Measurements from ENCODE around the gene C16orf92. TPM values are rescaled to one million over a fixed set of nuclear protein-coding genes. Genes with fewer than 3 reads are reported as not detected.
"Not testable (repeated sequence)": the region's sequence is repeated elsewhere in the genome, so short reads cannot be mapped to it uniquely, and the experiment has no call there.

Gene C16orf92
- total RNA-seq, 1 donor from 2014 or later = not detected

GRCh38 chr16:30028438-30029076, 5.6 kb downstream of the C16orf92 start:
- Mint-ChIP-seq H3K9me3 (no peaks in the 10 kb centered on the region), H3K4me1 (ENCODE audit: low read depth) (peaks cover 7% of the 10 kb centered on the region), H3K27me3 (ENCODE audit: insufficient read depth) (peaks cover 39% of the 10 kb centered on the region), H3K36me3 (ENCODE audit: low read depth) (no peaks in the 10 kb centered on the region), H3K27ac (no peak overlapping the region), H3K4me3 (no peak overlapping the region)
- intact Hi-C loops (cut with micrococcal nuclease) = no loop called here
- DNase-seq (ENCODE audit: low spot score) = no peak

- H3K4me1 Mint-ChIP-seq (ENCODE audit: low read depth) = peaks cover 9% of the 10 kb centered on the region
- H3K36me3 Mint-ChIP-seq (ENCODE audit: low read depth) = no peaks in the 10 kb centered on the region
- H3K9me3 Mint-ChIP-seq = no peaks in the 10 kb centered on the region
- H3K27me3 Mint-ChIP-seq (ENCODE audit: insufficient read depth) = peaks cover 45% of the 10 kb centered on the region
- intact Hi-C loops (cut with micrococcal nuclease) = no loop called here
- no peak overlapping the region for H3K4me3 Mint-ChIP-seq
- peak overlapping the region; percentile 38 for H3K27ac Mint-ChIP-seq
- DNase-seq (ENCODE audit: low spot score) = no peak
These were observed 7.2 kb downstream of the C16orf92 start for GRCh38 chr16:30030011-30030685.

GRCh38 chr16:30030841-30031413, 7.9 kb downstream of the C16orf92 start, which contains the start of gene TLCD3B:
Gene TLCD3B, minus strand, starts transcription at chr16:30031271. Its CDS starts 744 bp downstream, at chr16:30030527.
- H3K36me3 Mint-ChIP-seq (ENCODE audit: low read depth) = no peaks in the 10 kb centered on the region
- H3K4me1 Mint-ChIP-seq (ENCODE audit: low read depth) = peaks cover 16% of the 10 kb centered on the region
- H3K9me3 Mint-ChIP-seq = no peaks in the 10 kb centered on the region
- H3K27me3 Mint-ChIP-seq (ENCODE audit: insufficient read depth) = peaks cover 50% of the 10 kb centered on the region
- intact Hi-C loops (cut with micrococcal nuclease) = no loop called here
- H3K27ac Mint-ChIP-seq = peak within 1 kb of the TSS; percentile 38
- H3K4me3 Mint-ChIP-seq = no peak within 1 kb of the TSS
- no peak for DNase-seq (ENCODE audit: low spot score)

- H3K4me3 Mint-ChIP-seq = no peak overlapping the region
- intact Hi-C loops (cut with micrococcal nuclease) = no loop called here
- no peak for DNase-seq (ENCODE audit: low spot score)
- H3K36me3 Mint-ChIP-seq (ENCODE audit: low read depth) = no peaks in the 10 kb centered on the region
- peaks cover 51% of the 10 kb centered on the region for H3K27me3 Mint-ChIP-seq (ENCODE audit: insufficient read depth)
- no peak overlapping the region for H3K27ac Mint-ChIP-seq
- peaks cover 16% of the 10 kb centered on the region for H3K4me1 Mint-ChIP-seq (ENCODE audit: low read depth)
- H3K9me3 Mint-ChIP-seq = no peaks in the 10 kb centered on the region
These were observed 8.5 kb downstream of the C16orf92 start for GRCh38 chr16:30031477-30031918.

- Mint-ChIP-seq H3K36me3 (ENCODE audit: low read depth) (no peaks in the 10 kb centered on the region), H3K4me3 (no peak overlapping the region), H3K27me3 (ENCODE audit: insufficient read depth) (peaks cover 48% of the 10 kb centered on the region), H3K9me3 (no peaks in the 10 kb centered on the region), H3K27ac (no peak overlapping the region), H3K4me1 (ENCODE audit: low read depth) (peaks cover 16% of the 10 kb centered on the region)
- intact Hi-C loops (cut with micrococcal nuclease) = loop anchor here (1.0 kb wide), 1 partner anchor 340 kb away; no protein-coding TSS in a partner anchor
- DNase-seq (ENCODE audit: low spot score) = peak; percentile 61
These were observed 9.3 kb downstream of the C16orf92 start for GRCh38 chr16:30032083-30032819.

GRCh38 chr16:30033270-30033669, 10.3 kb downstream of the C16orf92 start:
- Mint-ChIP-seq H3K9me3 (no peaks in the 10 kb centered on the region), H3K36me3 (ENCODE audit: low read depth) (no peaks in the 10 kb centered on the region), H3K27ac (no peak overlapping the region), H3K4me1 (ENCODE audit: low read depth) (peaks cover 16% of the 10 kb centered on the region), H3K27me3 (ENCODE audit: insufficient read depth) (peaks cover 41% of the 10 kb centered on the region), H3K4me3 (no peak overlapping the region)
- intact Hi-C loops (cut with micrococcal nuclease) = no loop called here
- no peak for DNase-seq (ENCODE audit: low spot score)

- H3K27ac Mint-ChIP-seq = no peak overlapping the region
- no peak overlapping the region for H3K4me3 Mint-ChIP-seq
- no peaks in the 10 kb centered on the region for H3K9me3 Mint-ChIP-seq
- intact Hi-C loops (cut with micrococcal nuclease) = no loop called here
- no peak for DNase-seq (ENCODE audit: low spot score)
- peaks cover 37% of the 10 kb centered on the region for H3K27me3 Mint-ChIP-seq (ENCODE audit: insufficient read depth)
- peaks cover 6% of the 10 kb centered on the region for H3K4me1 Mint-ChIP-seq (ENCODE audit: low read depth)
- peaks cover 2% of the 10 kb centered on the region for H3K36me3 Mint-ChIP-seq (ENCODE audit: low read depth)
These were observed 17.2 kb downstream of the C16orf92 start for GRCh38 chr16:30040221-30040620.

- peaks cover 33% of the 10 kb centered on the region for H3K27me3 Mint-ChIP-seq (ENCODE audit: insufficient read depth)
- H3K4me3 Mint-ChIP-seq; intact Hi-C loops (cut with micrococcal nuclease); H3K9me3 Mint-ChIP-seq; H3K27ac Mint-ChIP-seq; H3K36me3 Mint-ChIP-seq (ENCODE audit: low read depth); DNase-seq (ENCODE audit: low spot score); H3K4me1 Mint-ChIP-seq (ENCODE audit: low read depth): not testable (repeated sequence)
These were observed 17.7 kb downstream of the C16orf92 start for GRCh38 chr16:30040690-30041089.

GRCh38 chr16:30041841-30042240, 18.8 kb downstream of the C16orf92 start:
- Mint-ChIP-seq H3K4me3 (no peak overlapping the region), H3K27me3 (ENCODE audit: insufficient read depth) (peaks cover 29% of the 10 kb centered on the region), H3K36me3 (ENCODE audit: low read depth) (peaks cover 2% of the 10 kb centered on the region), H3K4me1 (ENCODE audit: low read depth) (no peaks in the 10 kb centered on the region), H3K9me3 (no peaks in the 10 kb centered on the region), H3K27ac (no peak overlapping the region)
- intact Hi-C loops (cut with micrococcal nuclease) = no loop called here
- no peak for DNase-seq (ENCODE audit: low spot score)

GRCh38 chr16:30046178-30046577, 23.2 kb downstream of the C16orf92 start:
- no peak for DNase-seq (ENCODE audit: low spot score)
- intact Hi-C loops (cut with micrococcal nuclease) = no loop called here
- Mint-ChIP-seq H3K4me1 (ENCODE audit: low read depth) (no peaks in the 10 kb centered on the region), H3K9me3 (no peaks in the 10 kb centered on the region), H3K27ac (no peak overlapping the region), H3K27me3 (ENCODE audit: insufficient read depth) (peaks cover 18% of the 10 kb centered on the region), H3K36me3 (ENCODE audit: low read depth) (no peaks in the 10 kb centered on the region), H3K4me3 (no peak overlapping the region)

GRCh38 chr16:30046588-30046987, 23.6 kb downstream of the C16orf92 start:
- no peak for DNase-seq (ENCODE audit: low spot score)
- H3K27ac Mint-ChIP-seq = no peak overlapping the region
- H3K36me3 Mint-ChIP-seq (ENCODE audit: low read depth) = no peaks in the 10 kb centered on the region
- H3K4me1 Mint-ChIP-seq (ENCODE audit: low read depth) = peaks cover 3% of the 10 kb centered on the region
- peaks cover 18% of the 10 kb centered on the region for H3K27me3 Mint-ChIP-seq (ENCODE audit: insufficient read depth)
- intact Hi-C loops (cut with micrococcal nuclease) = no loop called here
- no peak overlapping the region for H3K4me3 Mint-ChIP-seq
- H3K9me3 Mint-ChIP-seq = no peaks in the 10 kb centered on the region

- H3K9me3 Mint-ChIP-seq = no peaks in the 10 kb centered on the region
- H3K27me3 Mint-ChIP-seq (ENCODE audit: insufficient read depth) = peaks cover 3% of the 10 kb centered on the region
- no peak for DNase-seq (ENCODE audit: low spot score)
- intact Hi-C loops (cut with micrococcal nuclease) = no loop called here
- peaks cover 22% of the 10 kb centered on the region for H3K4me1 Mint-ChIP-seq (ENCODE audit: low read depth)
- H3K4me3 Mint-ChIP-seq = no peak overlapping the region
- H3K27ac Mint-ChIP-seq = no peak overlapping the region
- H3K36me3 Mint-ChIP-seq (ENCODE audit: low read depth) = no peaks in the 10 kb centered on the region
These were observed 26.9 kb downstream of the C16orf92 start for GRCh38 chr16:30049871-30050270.

- H3K36me3 Mint-ChIP-seq (ENCODE audit: low read depth) = no peaks in the 10 kb centered on the region
- no peak for DNase-seq (ENCODE audit: low spot score)
- H3K4me3 Mint-ChIP-seq = peak overlapping the region; percentile 85
- peaks cover 3% of the 10 kb centered on the region for H3K27me3 Mint-ChIP-seq (ENCODE audit: insufficient read depth)
- H3K4me1 Mint-ChIP-seq (ENCODE audit: low read depth) = peaks cover 28% of the 10 kb centered on the region
- peak overlapping the region; percentile 61 for H3K27ac Mint-ChIP-seq
- intact Hi-C loops (cut with micrococcal nuclease) = no loop called here
- no peaks in the 10 kb centered on the region for H3K9me3 Mint-ChIP-seq
These were observed 28.5 kb downstream of the C16orf92 start for GRCh38 chr16:30051518-30051917.
